Psoas muscle (tissue), 8 donors: Measurements from ENCODE around the gene TMEM69. TPM values are rescaled to one million over a fixed set of nuclear protein-coding genes. Genes with fewer than 3 reads are reported as not detected.
A peak's percentile ranks its signal among the peaks of the same experiment; 100 is the strongest.

Source experiments
- ATAC-seq, 4 donors: fragments of 200-7000 bp; cut with Tn5 transposase; one replicate each; pipeline ENCODE4 v1.9.1; 2020; ENCODE audit warnings: moderate library complexity in 3 of 4, mild to moderate bottlenecking in 2 of 4
- DNase-seq, 2 donors: peaks; one replicate each; pipeline ENCODE4 v3.0.0-alpha.2; 2020
- H3K27ac ChIP-seq: fragments of 200-600 bp; one replicate; pipeline ENCODE4 v1.8.0; 2022
- H3K27me3 ChIP-seq, 3 donors: fragments of 200-600 bp in 1 of 3; one replicate each; pipeline versions ENCODE4 v1.6.1 to v1.8.0; 2013 to 2022; ENCODE audit warnings: low read length in 2 of 3, mild to moderate bottlenecking in 2 of 3, moderate library complexity in 1 of 3; ENCODE audit not compliant: insufficient read depth in 3 of 3
- H3K36me3 ChIP-seq, 2 donors: fragments of 200-600 bp in 1 of 2; one replicate each; pipeline versions ENCODE4 v1.6.1 to v1.8.0; 2013 to 2022; ENCODE audit warnings: low read depth in 1 of 2, mild to moderate bottlenecking in 1 of 2, moderate library complexity in 1 of 2; ENCODE audit not compliant: insufficient read depth in 1 of 2
- H3K4me1 ChIP-seq: fragments of 200-600 bp; one replicate; pipeline ENCODE4 v1.8.0; 2022
- H3K4me3 ChIP-seq: fragments of 200-600 bp; one replicate; pipeline ENCODE4 v1.8.0; 2022; ENCODE audit warnings: mild to moderate bottlenecking
- H3K9me3 ChIP-seq: fragments of 200-600 bp; one replicate; pipeline ENCODE4 v1.8.0; 2022
- CTCF ChIP-seq: fragments of 200-600 bp; IDR thresholded peaks from one replicate; pipeline ENCODE4 v1.8.0; 2022; ENCODE audit warnings: antibody characterized with exemption
- whole genome bisulfite sequencing, 3 donors: extraction: QIAGEN DNeasy Blood & Tissue Kit; methylation state at CpG; one replicate each; pipeline versions ENCODE4 v1.1.6 to v1.1.7; 2013; 5-methylcytosine and 5-hydroxymethylcytosine counted together
- intact Hi-C, 2 donors: fragments of 100-400 bp; cut with DNase I; formaldehyde crosslinking; loops; one replicate each; pipeline versions ENCODE4 v1.11.0 to v1.14.2; 2022
- polyA plus RNA-seq, 3 donors: library from polyadenylated mRNA; stranded (reverse); fragments of 200-250 nt; gene quantifications; one replicate each; pipeline ENCODE4 v1.2.3, GENCODE V29; 2013
- total RNA-seq, 4 donors: library from RNA; stranded (reverse); fragmentation: NEBNext Ultra II Directional in 2 of 4; extraction: Animal tissue kit (Norgen Biotek cat#: 25700) in 2 of 4; gene quantifications; one replicate each; pipeline versions ENCODE4 v1.2.1 to v1.2.4, GENCODE V29; 2021 to 2023
- donor health status: healthy with polysubstance abuse.
- donor health status: DM: no; HTN: no; CAD: no; lungs with moderate emphysema.
- donor health status: Bipolar disorder and iron deficiency.
- donor health status: healthy.
- donor health status: DM: yes; HTN: yes; CAD: no.
- donor health status: DM: no; HTN: no; CAD: no.
- donor health status: DM: no; HTN: no; CAD: no.
- donor health status: DM: yes; HTN: yes; CAD: no.

Gene TMEM69
- total and polyA plus RNA-seq, 7 donors: 15.3 to 50.8 (median 21.8) TPM

GRCh38 chr1:45644661-45645060 lies 43.3 kb upstream of the TMEM69 start:
- intact Hi-C loops: no loop called here
- no peak for TF ChIP-seq CTCF
- DNase-seq (no peak), ATAC-seq (no peak)
- no peaks in the 10 kb centered on the region for H3K4me1 ChIP-seq
- WGBS, 3 donors: 85 to 96% (median 87%) methylated on average over 2 of the region's 2 CpGs
- H3K9me3 ChIP-seq: no peaks in the 10 kb centered on the region
- no peak overlapping the region for H3K4me3 ChIP-seq
- H3K27me3 ChIP-seq: no peaks in the 10 kb centered on the region
- H3K36me3 ChIP-seq: peaks cover 9 to 84% of the 10 kb centered on the region in 2 donors
- no peak overlapping the region for H3K27ac ChIP-seq

- Histone ChIP-seq H3K27me3 (no peaks in the 10 kb centered on the region), H3K4me3 (no peak overlapping the region), H3K27ac (no peak overlapping the region), H3K9me3 (no peaks in the 10 kb centered on the region), H3K36me3 (peaks cover 2 to 85% of the 10 kb centered on the region in 2 donors), H3K4me1 (peaks cover 15% of the 10 kb centered on the region)
- no peak for DNase-seq
- no peak for TF ChIP-seq CTCF
- intact Hi-C loops: no loop called here
- ATAC-seq: no peak
- 88 to 91% (median 89%) methylated on average over 9 of the region's 9 CpGs for WGBS, 3 donors
Observed at GRCh38 chr1:45647248-45648021, 40.5 kb upstream of the TMEM69 start.

- H3K27me3 ChIP-seq: no peaks in the 10 kb centered on the region
- H3K27ac ChIP-seq: no peak overlapping the region
- ATAC-seq (peak in 3 of 4 donors; percentile 42 to 77 (median 63)), DNase-seq (no peak)
- TF ChIP-seq CTCF: no peak
- peaks cover 10 to 98% of the 10 kb centered on the region in 2 donors for H3K36me3 ChIP-seq
- WGBS, 3 donors: 82 to 94% (median 84%) methylated on average over 12 of the region's 12 CpGs
- H3K4me3 ChIP-seq: no peak overlapping the region
- H3K9me3 ChIP-seq: no peaks in the 10 kb centered on the region
- intact Hi-C loops: no loop called here
- H3K4me1 ChIP-seq: peaks cover 15% of the 10 kb centered on the region
Observed at GRCh38 chr1:45654540-45655280, 33.3 kb upstream of the TMEM69 start.

GRCh38 chr1:45656573-45657226 lies 31.3 kb upstream of the TMEM69 start:
- WGBS, 3 donors: 95 to 98% (median 96%) methylated on average over 3 of the region's 3 CpGs
- no peak for TF ChIP-seq CTCF
- Histone ChIP-seq H3K36me3 (peaks cover 7 to 89% of the 10 kb centered on the region in 2 donors), H3K4me3 (no peak overlapping the region), H3K27ac (no peak overlapping the region), H3K9me3 (no peaks in the 10 kb centered on the region), H3K4me1 (peaks cover 18% of the 10 kb centered on the region), H3K27me3 (no peaks in the 10 kb centered on the region)
- ATAC-seq: no peak
- intact Hi-C loops: no loop called here
- no peak for DNase-seq
